Measurements from ENCODE around the gene ZDHHC5. TPM values are rescaled to one million over a fixed set of nuclear protein-coding genes. Genes with fewer than 3 reads are reported as not detected.

Gene ZDHHC5
- total and polyA plus RNA-seq, 2 of the 4 experiments (the other 2 are of a cell fraction): 19.4 to 45.7 TPM

DNA sequence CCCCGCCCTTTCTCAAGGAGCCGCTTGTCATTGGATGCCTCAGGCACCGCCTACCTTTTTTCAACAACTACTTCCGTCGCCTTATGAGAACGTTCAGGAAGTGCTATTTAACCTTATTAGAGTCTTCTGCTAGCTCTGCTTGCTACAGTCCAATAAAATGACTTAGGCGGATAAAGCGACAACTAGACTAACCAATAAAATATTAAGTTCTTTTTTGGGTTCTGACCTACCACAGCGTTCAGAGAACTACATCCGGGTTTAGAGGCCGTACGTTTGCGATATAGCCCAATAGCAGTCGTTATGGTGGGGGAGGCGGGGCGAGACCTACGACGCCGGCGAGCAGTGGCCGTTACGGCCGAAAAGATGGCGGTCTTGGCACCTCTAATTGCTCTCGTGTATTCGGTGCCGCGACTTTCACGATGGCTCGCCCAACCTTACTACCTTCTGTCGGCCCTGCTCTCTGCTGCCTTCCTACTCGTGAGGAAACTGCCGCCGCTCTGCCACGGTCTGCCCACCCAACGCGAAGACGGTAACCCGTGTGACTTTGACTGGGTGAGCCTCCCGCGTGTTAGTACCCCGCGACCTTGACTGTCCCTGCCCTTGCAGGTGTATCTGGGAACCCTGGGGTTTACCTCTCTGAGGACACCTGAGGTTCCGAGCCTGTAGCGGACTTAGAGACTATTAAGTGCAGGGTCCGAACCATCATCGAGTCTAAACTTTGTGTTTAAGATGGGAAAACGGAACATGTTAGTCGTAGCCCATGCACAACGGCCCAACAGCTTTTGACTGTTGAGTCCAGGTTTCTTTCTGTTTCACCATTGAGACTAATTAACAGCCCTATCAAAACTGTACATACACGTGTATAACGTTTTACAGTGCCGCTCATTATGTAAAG, 44.6 kb downstream of the ZDHHC5 start, which contains the start of gene TMX2:
Gene TMX2, plus strand, starts transcription at position 338 of the 895 bp plus-strand sequence. Its CDS starts 26 bp downstream, at position 364.
- peaks cover 11 to 53% of the 10 kb centered on the region in 2 experiments for H3K79me1 ChIP-seq (ENCODE audit: low read depth in 1 of 2, low read length in 2 of 2)
- peak within 1 kb of the TSS; percentile 96 for H2AK9ac ChIP-seq (replicated peaks; ENCODE audit: low read depth, low read length, poor library complexity)
- H3K23ac ChIP-seq (ENCODE audit: low read depth, low read length): peak within 1 kb of the TSS; percentile 90
- H4K8ac ChIP-seq (ENCODE audit: low read depth in 2 of 2, low read length in 2 of 2): peak within 1 kb of the TSS; percentile 91 to 99
- peak within 1 kb of the TSS; percentile 93 for H2AK5ac ChIP-seq (ENCODE audit: low read depth, low read length)
- peak within 1 kb of the TSS; percentile 91 for H3K4ac ChIP-seq (ENCODE audit: low read depth, low read length)
- peak within 1 kb of the TSS; percentile 90 for H3K4me2 ChIP-seq (ENCODE audit: low read depth, low read length)
- peak within 1 kb of the TSS; percentile 76 for H3K14ac ChIP-seq (replicated peaks; ENCODE audit: low read depth, low read length)
- H4K20me1 ChIP-seq (ENCODE audit: insufficient read depth, low read length): no peaks in the 10 kb centered on the region
- 0 out of 2 replicates have a peak, but pooled peaks cover 3% of the 10 kb centered on the region for H3K9me1 ChIP-seq (ENCODE audit: insufficient read depth, low read length)
- peaks cover 2% of the 10 kb centered on the region; the same call in 1 of the 2 replicates for H3K36me3 ChIP-seq (ENCODE audit: control insufficient read depth, insufficient read depth, low read length)
- no TSS peak for BruUV-seq (replicated peaks)
- H4K5ac ChIP-seq (ENCODE audit: low read depth, low read length): peak within 1 kb of the TSS; percentile 85
- peak within 1 kb of the TSS; percentile 86 for H2BK5ac ChIP-seq (ENCODE audit: low read depth, low read length, poor library complexity, severe bottlenecking)
- POLR2A ChIA-PET (ENCODE audit: unreplicated experiment): interaction anchor here (1.0 kb wide), 1 partner anchor 527 kb away, joined by 3 read pairs; no protein-coding TSS in a partner anchor
- TF ChIP-seq BHLHE40 (IDR thresholded peaks at IDR 0.05; ENCODE audit: low read depth, low read length) (no peak), NFE2L2 (IDR thresholded peaks at IDR 0.05; ENCODE audit: low read depth, low read length) (no peak), MXI1 (IDR thresholded peaks at IDR 0.05; ENCODE audit: borderline replicate concordance, low read depth, low read length) (peak; percentile 59; the same call in 1 of the 2 replicates), POLR2A (IDR thresholded peaks at IDR 0.05; ENCODE audit: low read depth, low read length) (peak; percentile 81; the same call in 1 of the 2 replicates), FOS (IDR thresholded peaks at IDR 0.05; ENCODE audit: low read depth, low read length) (peak; percentile 9; the same call in 1 of the 2 replicates), MAZ (IDR thresholded peaks at IDR 0.05; ENCODE audit: borderline replicate concordance, low read depth, low read length) (peak; percentile 90; the same call in 1 of the 2 replicates)
- TF ChIP-seq, protein P1, sequence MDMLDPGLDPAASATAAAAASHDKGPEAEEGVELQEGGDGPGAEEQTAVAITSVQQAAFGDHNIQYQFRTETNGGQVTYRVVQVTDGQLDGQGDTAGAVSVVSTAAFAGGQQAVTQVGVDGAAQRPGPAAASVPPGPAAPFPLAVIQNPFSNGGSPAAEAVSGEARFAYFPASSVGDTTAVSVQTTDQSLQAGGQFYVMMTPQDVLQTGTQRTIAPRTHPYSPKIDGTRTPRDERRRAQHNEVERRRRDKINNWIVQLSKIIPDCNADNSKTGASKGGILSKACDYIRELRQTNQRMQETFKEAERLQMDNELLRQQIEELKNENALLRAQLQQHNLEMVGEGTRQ (IDR thresholded peaks at IDR 0.05; ENCODE audit: low read depth, low read length): no peak
- TF ChIP-seq, protein P2, sequence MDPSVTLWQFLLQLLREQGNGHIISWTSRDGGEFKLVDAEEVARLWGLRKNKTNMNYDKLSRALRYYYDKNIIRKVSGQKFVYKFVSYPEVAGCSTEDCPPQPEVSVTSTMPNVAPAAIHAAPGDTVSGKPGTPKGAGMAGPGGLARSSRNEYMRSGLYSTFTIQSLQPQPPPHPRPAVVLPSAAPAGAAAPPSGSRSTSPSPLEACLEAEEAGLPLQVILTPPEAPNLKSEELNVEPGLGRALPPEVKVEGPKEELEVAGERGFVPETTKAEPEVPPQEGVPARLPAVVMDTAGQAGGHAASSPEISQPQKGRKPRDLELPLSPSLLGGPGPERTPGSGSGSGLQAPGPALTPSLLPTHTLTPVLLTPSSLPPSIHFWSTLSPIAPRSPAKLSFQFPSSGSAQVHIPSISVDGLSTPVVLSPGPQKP (IDR thresholded peaks at IDR 0.05; ENCODE audit: borderline replicate concordance, low read depth, low read length): no peak
- peak within 1 kb of the TSS; percentile 74 for H3K4me3 ChIP-seq (ENCODE audit: insufficient read depth, low read depth, low read length)
- H3K56ac ChIP-seq (ENCODE audit: extremely low read depth, insufficient read depth, low read length): peak within 1 kb of the TSS; percentile 71
- H2BK15ac ChIP-seq (ENCODE audit: low read depth, low read length): peak within 1 kb of the TSS; percentile 2; the same call in 1 of the 3 replicates
- peak within 1 kb of the TSS; percentile 92 for H3K27ac ChIP-seq (ENCODE audit: insufficient read depth, low read length)
- dilution Hi-C loops (cut with HindIII; ENCODE audit: low sequenced_read_pairs, unreplicated experiment) (no loop called here), intact Hi-C loops (cut with micrococcal nuclease) (no loop called here), in situ Hi-C loops (cut with MboI; ENCODE audit: low sequenced_read_pairs) (no loop called here)
- no peak within 1 kb of the TSS for H2BK20ac ChIP-seq (ENCODE audit: low read depth, low read length)
- WGBS, 2 experiments (ENCODE audit: extremely low coverage in 2 of 2, insufficient read length in 1 of 2): 0% methylated on average over 12 of the region's 53 CpGs; no CpG with 5 or more reads in 1 of the 2 experiments
- H3K9me3 ChIP-seq (ENCODE audit: control insufficient read depth, insufficient read depth, low read length): no peaks in the 10 kb centered on the region
- no peaks in the 10 kb centered on the region for H3K27me3 ChIP-seq (ENCODE audit: control insufficient read depth, insufficient read depth, low read length)
- peak; percentile 100 for DNase-seq
- no peak within 1 kb of the TSS for H3K18ac ChIP-seq (ENCODE audit: low read depth, low read length)
- H2BK120ac ChIP-seq (ENCODE audit: low read depth, low read length): peak within 1 kb of the TSS; percentile 57
- peaks cover 5% of the 10 kb centered on the region; the same call in 1 of the 2 replicates for H3K4me1 ChIP-seq (ENCODE audit: control insufficient read depth, insufficient read depth, low read length)
- H4K91ac ChIP-seq (ENCODE audit: insufficient read depth, low read depth, low read length): peak within 1 kb of the TSS; percentile 94
- CTCF ChIA-PET: interaction anchor here (0.7 kb wide), 1 partner anchor 88 kb away, joined by 3 read pairs; no protein-coding TSS in a partner anchor
- ATAC-seq (ENCODE audit: low read depth): peak; percentile 95
- peak within 1 kb of the TSS; percentile 96 for H2AFZ ChIP-seq (replicated peaks; ENCODE audit: low read length, poor library complexity)
- peak within 1 kb of the TSS; percentile 96 for H3K9ac ChIP-seq (ENCODE audit: low read depth, low read length)
